ENCODE data around the gene ATG9A.

Gene ATG9A

DNA sequence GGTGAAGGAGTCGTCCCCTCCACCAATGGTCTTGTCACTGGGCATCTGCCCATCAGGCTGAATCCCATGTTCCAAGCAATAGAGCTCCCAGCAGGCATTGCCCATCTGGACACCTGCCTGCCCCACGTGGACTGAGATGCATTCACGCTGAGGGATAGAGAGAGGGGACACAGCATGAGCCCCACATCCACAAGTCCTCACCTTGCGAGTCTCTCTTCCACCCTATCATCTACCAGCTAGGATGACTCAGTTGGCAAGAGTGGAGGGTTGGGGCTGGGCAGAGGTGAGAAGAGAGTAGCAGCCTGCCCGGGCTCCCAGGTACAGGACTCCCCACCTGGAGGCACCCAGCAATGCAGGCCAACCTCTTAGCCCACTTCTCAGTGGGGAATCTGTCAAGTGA, 22.6 kb upstream of the ATG9A start:
- no peak for ATAC-seq
- TF ChIP-seq GLIS3 (CRISPR knock-in tag; IDR thresholded peaks at IDR 0.05): no peak
- no peak for TF ChIP-seq ARNTL (CRISPR knock-in tag; IDR thresholded peaks at IDR 0.05; ENCODE audit: borderline replicate concordance, low read depth)
- TF ChIP-seq ZNF565 (CRISPR knock-in tag; conservative IDR thresholded peaks at IDR 0.05; ENCODE audit: low read depth): no peak
- TF ChIP-seq CSDC2 (CRISPR knock-in tag; IDR thresholded peaks at IDR 0.05): no peak
- TF ChIP-seq ZFP3 (CRISPR knock-in tag; IDR thresholded peaks at IDR 0.05): no peak
- TF ChIP-seq OSR1 (CRISPR knock-in tag; IDR thresholded peaks at IDR 0.05): no peak
- TF ChIP-seq, protein P1, sequence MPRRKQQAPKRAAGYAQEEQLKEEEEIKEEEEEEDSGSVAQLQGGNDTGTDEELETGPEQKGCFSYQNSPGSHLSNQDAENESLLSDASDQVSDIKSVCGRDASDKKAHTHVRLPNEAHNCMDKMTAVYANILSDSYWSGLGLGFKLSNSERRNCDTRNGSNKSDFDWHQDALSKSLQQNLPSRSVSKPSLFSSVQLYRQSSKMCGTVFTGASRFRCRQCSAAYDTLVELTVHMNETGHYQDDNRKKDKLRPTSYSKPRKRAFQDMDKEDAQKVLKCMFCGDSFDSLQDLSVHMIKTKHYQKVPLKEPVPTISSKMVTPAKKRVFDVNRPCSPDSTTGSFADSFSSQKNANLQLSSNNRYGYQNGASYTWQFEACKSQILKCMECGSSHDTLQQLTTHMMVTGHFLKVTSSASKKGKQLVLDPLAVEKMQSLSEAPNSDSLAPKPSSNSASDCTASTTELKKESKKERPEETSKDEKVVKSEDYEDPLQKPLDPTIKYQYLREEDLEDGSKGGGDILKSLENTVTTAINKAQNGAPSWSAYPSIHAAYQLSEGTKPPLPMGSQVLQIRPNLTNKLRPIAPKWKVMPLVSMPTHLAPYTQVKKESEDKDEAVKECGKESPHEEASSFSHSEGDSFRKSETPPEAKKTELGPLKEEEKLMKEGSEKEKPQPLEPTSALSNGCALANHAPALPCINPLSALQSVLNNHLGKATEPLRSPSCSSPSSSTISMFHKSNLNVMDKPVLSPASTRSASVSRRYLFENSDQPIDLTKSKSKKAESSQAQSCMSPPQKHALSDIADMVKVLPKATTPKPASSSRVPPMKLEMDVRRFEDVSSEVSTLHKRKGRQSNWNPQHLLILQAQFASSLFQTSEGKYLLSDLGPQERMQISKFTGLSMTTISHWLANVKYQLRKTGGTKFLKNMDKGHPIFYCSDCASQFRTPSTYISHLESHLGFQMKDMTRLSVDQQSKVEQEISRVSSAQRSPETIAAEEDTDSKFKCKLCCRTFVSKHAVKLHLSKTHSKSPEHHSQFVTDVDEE (CRISPR knock-in tag; IDR thresholded peaks at IDR 0.05): no peak
- TF ChIP-seq, protein P2, sequence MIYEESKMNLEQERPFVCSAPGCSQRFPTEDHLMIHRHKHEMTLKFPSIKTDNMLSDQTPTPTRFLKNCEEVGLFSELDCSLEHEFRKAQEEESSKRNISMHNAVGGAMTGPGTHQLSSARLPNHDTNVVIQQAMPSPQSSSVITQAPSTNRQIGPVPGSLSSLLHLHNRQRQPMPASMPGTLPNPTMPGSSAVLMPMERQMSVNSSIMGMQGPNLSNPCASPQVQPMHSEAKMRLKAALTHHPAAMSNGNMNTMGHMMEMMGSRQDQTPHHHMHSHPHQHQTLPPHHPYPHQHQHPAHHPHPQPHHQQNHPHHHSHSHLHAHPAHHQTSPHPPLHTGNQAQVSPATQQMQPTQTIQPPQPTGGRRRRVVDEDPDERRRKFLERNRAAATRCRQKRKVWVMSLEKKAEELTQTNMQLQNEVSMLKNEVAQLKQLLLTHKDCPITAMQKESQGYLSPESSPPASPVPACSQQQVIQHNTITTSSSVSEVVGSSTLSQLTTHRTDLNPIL (CRISPR knock-in tag; IDR thresholded peaks at IDR 0.05; ENCODE audit: low read depth): no peak
- no peak for TF ChIP-seq ZC3H10 (CRISPR knock-in tag; IDR thresholded peaks at IDR 0.05)
- TF ChIP-seq ZNF8 (CRISPR knock-in tag; IDR thresholded peaks at IDR 0.05): no peak
- TF ChIP-seq TCF4 (CRISPR knock-in tag; IDR thresholded peaks at IDR 0.05; ENCODE audit: borderline replicate concordance): no peak
- TF ChIP-seq, protein P3, sequence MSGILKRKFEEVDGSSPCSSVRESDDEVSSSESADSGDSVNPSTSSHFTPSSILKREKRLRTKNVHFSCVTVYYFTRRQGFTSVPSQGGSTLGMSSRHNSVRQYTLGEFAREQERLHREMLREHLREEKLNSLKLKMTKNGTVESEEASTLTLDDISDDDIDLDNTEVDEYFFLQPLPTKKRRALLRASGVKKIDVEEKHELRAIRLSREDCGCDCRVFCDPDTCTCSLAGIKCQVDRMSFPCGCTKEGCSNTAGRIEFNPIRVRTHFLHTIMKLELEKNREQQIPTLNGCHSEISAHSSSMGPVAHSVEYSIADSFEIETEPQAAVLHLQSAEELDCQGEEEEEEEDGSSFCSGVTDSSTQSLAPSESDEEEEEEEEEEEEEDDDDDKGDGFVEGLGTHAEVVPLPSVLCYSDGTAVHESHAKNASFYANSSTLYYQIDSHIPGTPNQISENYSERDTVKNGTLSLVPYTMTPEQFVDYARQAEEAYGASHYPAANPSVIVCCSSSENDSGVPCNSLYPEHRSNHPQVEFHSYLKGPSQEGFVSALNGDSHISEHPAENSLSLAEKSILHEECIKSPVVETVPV (CRISPR knock-in tag; IDR thresholded peaks at IDR 0.05): no peak
- TF ChIP-seq, protein P4, sequence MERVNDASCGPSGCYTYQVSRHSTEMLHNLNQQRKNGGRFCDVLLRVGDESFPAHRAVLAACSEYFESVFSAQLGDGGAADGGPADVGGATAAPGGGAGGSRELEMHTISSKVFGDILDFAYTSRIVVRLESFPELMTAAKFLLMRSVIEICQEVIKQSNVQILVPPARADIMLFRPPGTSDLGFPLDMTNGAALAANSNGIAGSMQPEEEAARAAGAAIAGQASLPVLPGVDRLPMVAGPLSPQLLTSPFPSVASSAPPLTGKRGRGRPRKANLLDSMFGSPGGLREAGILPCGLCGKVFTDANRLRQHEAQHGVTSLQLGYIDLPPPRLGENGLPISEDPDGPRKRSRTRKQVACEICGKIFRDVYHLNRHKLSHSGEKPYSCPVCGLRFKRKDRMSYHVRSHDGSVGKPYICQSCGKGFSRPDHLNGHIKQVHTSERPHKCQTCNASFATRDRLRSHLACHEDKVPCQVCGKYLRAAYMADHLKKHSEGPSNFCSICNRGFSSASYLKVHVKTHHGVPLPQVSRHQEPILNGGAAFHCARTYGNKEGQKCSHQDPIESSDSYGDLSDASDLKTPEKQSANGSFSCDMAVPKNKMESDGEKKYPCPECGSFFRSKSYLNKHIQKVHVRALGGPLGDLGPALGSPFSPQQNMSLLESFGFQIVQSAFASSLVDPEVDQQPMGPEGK (CRISPR knock-in tag; IDR thresholded peaks at IDR 0.05; ENCODE audit: borderline replicate concordance): no peak
- TF ChIP-seq ZNF70 (CRISPR knock-in tag; IDR thresholded peaks at IDR 0.05): no peak
- TF ChIP-seq, protein P5, sequence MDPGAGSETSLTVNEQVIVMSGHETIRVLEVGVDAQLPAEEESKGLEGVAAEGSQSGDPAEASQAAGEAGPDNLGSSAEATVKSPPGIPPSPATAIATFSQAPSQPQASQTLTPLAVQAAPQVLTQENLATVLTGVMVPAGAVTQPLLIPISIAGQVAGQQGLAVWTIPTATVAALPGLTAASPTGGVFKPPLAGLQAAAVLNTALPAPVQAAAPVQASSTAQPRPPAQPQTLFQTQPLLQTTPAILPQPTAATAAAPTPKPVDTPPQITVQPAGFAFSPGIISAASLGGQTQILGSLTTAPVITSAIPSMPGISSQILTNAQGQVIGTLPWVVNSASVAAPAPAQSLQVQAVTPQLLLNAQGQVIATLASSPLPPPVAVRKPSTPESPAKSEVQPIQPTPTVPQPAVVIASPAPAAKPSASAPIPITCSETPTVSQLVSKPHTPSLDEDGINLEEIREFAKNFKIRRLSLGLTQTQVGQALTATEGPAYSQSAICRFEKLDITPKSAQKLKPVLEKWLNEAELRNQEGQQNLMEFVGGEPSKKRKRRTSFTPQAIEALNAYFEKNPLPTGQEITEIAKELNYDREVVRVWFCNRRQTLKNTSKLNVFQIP (CRISPR knock-in tag; IDR thresholded peaks at IDR 0.05; ENCODE audit: borderline replicate concordance, low read depth): no peak
- TF ChIP-seq RARB (CRISPR knock-in tag; IDR thresholded peaks at IDR 0.05): no peak
- TF ChIP-seq ZFP30 (CRISPR knock-in tag; IDR thresholded peaks at IDR 0.05): no peak
- no peak for TF ChIP-seq ESRRG (CRISPR knock-in tag; IDR thresholded peaks at IDR 0.05)
- no peak for TF ChIP-seq ISL1 (CRISPR knock-in tag; IDR thresholded peaks at IDR 0.05)
- TF ChIP-seq PPARA (CRISPR knock-in tag; IDR thresholded peaks at IDR 0.05; ENCODE audit: borderline replicate concordance): no peak

DNA sequence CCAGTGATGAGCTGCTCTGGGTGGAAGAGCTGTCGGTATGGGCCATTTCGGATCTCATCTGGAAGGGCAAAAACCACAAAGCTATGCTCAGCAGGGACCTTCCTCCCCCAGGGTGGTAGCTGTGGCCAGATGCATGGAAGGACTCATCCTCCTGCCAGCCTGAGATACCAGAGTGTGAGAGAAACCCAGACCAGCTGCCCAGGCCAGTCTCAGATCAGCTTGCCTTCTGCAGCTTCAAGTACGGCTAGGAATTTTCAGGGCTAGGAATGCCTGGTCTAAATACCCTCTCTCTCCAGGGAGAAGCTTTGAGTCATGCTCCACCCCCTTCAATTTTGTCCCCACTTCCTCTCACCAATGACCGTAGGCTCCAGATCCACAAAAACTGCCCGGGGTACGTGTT, 22.2 kb upstream of the ATG9A start:
- TF ChIP-seq TCF4 (CRISPR knock-in tag; IDR thresholded peaks at IDR 0.05; ENCODE audit: borderline replicate concordance) (no peak), BACH2 (CRISPR knock-in tag; IDR thresholded peaks at IDR 0.05; ENCODE audit: borderline replicate concordance) (no peak), SNAI2 (CRISPR knock-in tag; IDR thresholded peaks at IDR 0.05) (no peak), OSR1 (CRISPR knock-in tag; IDR thresholded peaks at IDR 0.05) (no peak), ZC3H10 (CRISPR knock-in tag; IDR thresholded peaks at IDR 0.05) (no peak), ZNF70 (CRISPR knock-in tag; IDR thresholded peaks at IDR 0.05) (no peak), ZNF565 (CRISPR knock-in tag; conservative IDR thresholded peaks at IDR 0.05; ENCODE audit: low read depth) (no peak), ISL1 (CRISPR knock-in tag; IDR thresholded peaks at IDR 0.05) (no peak)
- TF ChIP-seq, protein P4 (CRISPR knock-in tag; IDR thresholded peaks at IDR 0.05; ENCODE audit: borderline replicate concordance): no peak
- TF ChIP-seq, protein P3 (CRISPR knock-in tag; IDR thresholded peaks at IDR 0.05): no peak
- TF ChIP-seq, protein P5 (CRISPR knock-in tag; IDR thresholded peaks at IDR 0.05; ENCODE audit: borderline replicate concordance, low read depth): no peak
- ATAC-seq: no peak
